Measurements from ENCODE around the gene LRMDA.

Gene LRMDA

GRCh38 chr10:76398043-76398710 lies 966.8 kb downstream of the LRMDA start:
- H3K9me3 ChIP-seq (ENCODE audit: insufficient read depth, low read depth, low read length) = no peaks in the 10 kb centered on the region
- H3K36me3 ChIP-seq (ENCODE audit: insufficient read depth, low read depth, low read length) = no peaks in the 10 kb centered on the region
- H3K4me1 ChIP-seq (ENCODE audit: insufficient read depth, low read length) = peaks cover 4% of the 10 kb centered on the region
- H3K27ac ChIP-seq (ENCODE audit: low read length) = no peak overlapping the region
- no peak overlapping the region for H3K4me3 ChIP-seq (ENCODE audit: low read length)
- no peaks in the 10 kb centered on the region for H3K27me3 ChIP-seq (ENCODE audit: insufficient read depth, low read length)
- no peak overlapping the region for H3K9ac ChIP-seq (ENCODE audit: low read depth, low read length)

DNA sequence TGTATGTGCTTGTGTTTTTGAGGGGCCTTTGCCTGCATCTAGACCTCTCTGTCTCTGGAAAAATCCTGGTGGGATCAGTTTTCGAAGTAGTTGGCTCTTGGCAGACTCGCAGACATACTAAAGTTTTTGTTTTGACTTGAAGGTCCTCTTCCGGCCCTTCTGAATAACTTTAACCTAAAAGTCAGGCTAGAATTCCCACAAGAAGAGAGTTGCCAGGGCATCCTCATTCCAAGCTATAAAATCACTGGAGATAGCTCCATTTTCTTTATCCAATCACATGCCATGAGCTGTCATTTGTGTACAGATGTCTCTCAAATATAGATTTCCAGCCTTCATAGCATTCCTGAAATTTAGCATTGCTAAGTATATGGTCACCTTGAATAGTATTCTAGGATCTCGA lies 967.8 kb downstream of the LRMDA start:
- Histone ChIP-seq H3K9me3 (ENCODE audit: insufficient read depth, low read depth, low read length) (no peaks in the 10 kb centered on the region), H3K4me1 (ENCODE audit: insufficient read depth, low read length) (peaks cover 4% of the 10 kb centered on the region), H3K27ac (ENCODE audit: low read length) (no peak overlapping the region), H3K27me3 (ENCODE audit: insufficient read depth, low read length) (no peaks in the 10 kb centered on the region), H3K9ac (ENCODE audit: low read depth, low read length) (no peak overlapping the region), H3K36me3 (ENCODE audit: insufficient read depth, low read depth, low read length) (no peaks in the 10 kb centered on the region), H3K4me3 (ENCODE audit: low read length) (no peak overlapping the region)

DNA sequence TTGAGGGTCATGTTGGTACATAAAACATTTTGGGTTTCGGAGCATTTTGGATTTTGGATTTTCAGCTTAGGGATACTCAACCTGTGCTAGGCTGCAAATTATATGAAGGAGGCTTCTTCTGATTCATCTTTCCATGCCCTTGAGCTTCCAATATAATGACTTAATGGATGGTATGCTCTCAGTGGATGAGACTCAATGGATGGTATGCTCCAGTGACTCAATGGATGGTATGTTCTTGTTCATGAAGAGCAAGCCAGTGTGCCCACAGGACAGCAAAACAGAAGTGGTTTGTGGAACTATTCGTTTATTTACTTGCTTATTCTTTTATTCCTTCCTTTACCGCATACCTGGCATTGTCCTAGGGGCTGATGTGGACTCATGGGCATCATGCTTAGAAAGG lies 969.6 kb downstream of the LRMDA start:
- Histone ChIP-seq H3K27ac (ENCODE audit: low read length) (no peak overlapping the region), H3K4me3 (ENCODE audit: low read length) (no peak overlapping the region), H3K27me3 (ENCODE audit: insufficient read depth, low read length) (no peaks in the 10 kb centered on the region), H3K9me3 (ENCODE audit: insufficient read depth, low read depth, low read length) (peaks cover 5% of the 10 kb centered on the region), H3K9ac (ENCODE audit: low read depth, low read length) (no peak overlapping the region), H3K36me3 (ENCODE audit: insufficient read depth, low read depth, low read length) (no peaks in the 10 kb centered on the region), H3K4me1 (ENCODE audit: insufficient read depth, low read length) (peaks cover 4% of the 10 kb centered on the region)

DNA sequence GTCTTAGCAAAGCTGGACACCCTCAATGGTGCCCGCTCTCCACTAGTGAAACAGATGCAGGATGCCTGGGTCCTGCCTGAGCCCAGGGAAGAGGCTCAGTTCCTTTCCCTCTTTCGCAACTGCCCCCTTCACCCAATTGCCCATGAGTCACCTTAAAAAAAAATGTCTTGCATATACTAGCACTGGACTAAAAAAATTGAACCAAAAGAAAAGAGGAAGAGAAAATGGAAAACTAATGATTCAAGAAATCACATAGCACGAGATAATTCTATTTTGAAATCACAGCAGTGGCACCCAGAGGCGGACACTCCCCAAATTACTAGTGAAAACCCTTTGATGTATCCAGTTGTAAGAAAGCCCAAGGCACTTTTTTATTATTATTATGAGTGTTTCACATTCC lies 972.5 kb downstream of the LRMDA start:
- no peaks in the 10 kb centered on the region for H3K4me1 ChIP-seq (ENCODE audit: insufficient read depth, low read length)
- H3K36me3 ChIP-seq (ENCODE audit: insufficient read depth, low read depth, low read length) = no peaks in the 10 kb centered on the region
- no peak overlapping the region for H3K9ac ChIP-seq (ENCODE audit: low read depth, low read length)
- no peaks in the 10 kb centered on the region for H3K27me3 ChIP-seq (ENCODE audit: insufficient read depth, low read length)
- H3K27ac ChIP-seq (ENCODE audit: low read length) = no peak overlapping the region
- peaks cover 5% of the 10 kb centered on the region for H3K9me3 ChIP-seq (ENCODE audit: insufficient read depth, low read depth, low read length)
- H3K4me3 ChIP-seq (ENCODE audit: low read length) = no peak overlapping the region

GRCh38 chr10:76404531-76404930 lies 973.1 kb downstream of the LRMDA start:
- Histone ChIP-seq H3K4me3 (ENCODE audit: low read length) (no peak overlapping the region), H3K9ac (ENCODE audit: low read depth, low read length) (no peak overlapping the region)

GRCh38 chr10:76405922-76406321 lies 974.5 kb downstream of the LRMDA start:
- Histone ChIP-seq H3K9ac (ENCODE audit: low read depth, low read length) (no peak overlapping the region), H3K4me3 (ENCODE audit: low read length) (no peak overlapping the region), H3K27ac (ENCODE audit: low read length) (no peak overlapping the region), H3K27me3 (ENCODE audit: insufficient read depth, low read length) (no peaks in the 10 kb centered on the region), H3K9me3 (ENCODE audit: insufficient read depth, low read depth, low read length) (peaks cover 5% of the 10 kb centered on the region), H3K36me3 (ENCODE audit: insufficient read depth, low read depth, low read length) (no peaks in the 10 kb centered on the region), H3K4me1 (ENCODE audit: insufficient read depth, low read length) (no peaks in the 10 kb centered on the region)

More at GRCh38 chr10:76404531-76404930, 973.1 kb downstream of the LRMDA start:
- Histone ChIP-seq H3K9me3 (ENCODE audit: insufficient read depth, low read depth, low read length) (peaks cover 5% of the 10 kb centered on the region), H3K27ac (ENCODE audit: low read length) (no peak overlapping the region), H3K27me3 (ENCODE audit: insufficient read depth, low read length) (no peaks in the 10 kb centered on the region), H3K36me3 (ENCODE audit: insufficient read depth, low read depth, low read length) (no peaks in the 10 kb centered on the region), H3K4me1 (ENCODE audit: insufficient read depth, low read length) (no peaks in the 10 kb centered on the region)

- Histone ChIP-seq H3K36me3 (ENCODE audit: insufficient read depth, low read depth, low read length) (no peaks in the 10 kb centered on the region), H3K27ac (ENCODE audit: low read length) (no peak overlapping the region), H3K4me3 (ENCODE audit: low read length) (no peak overlapping the region), H3K4me1 (ENCODE audit: insufficient read depth, low read length) (no peaks in the 10 kb centered on the region), H3K9ac (ENCODE audit: low read depth, low read length) (no peak overlapping the region), H3K9me3 (ENCODE audit: insufficient read depth, low read depth, low read length) (peaks cover 5% of the 10 kb centered on the region), H3K27me3 (ENCODE audit: insufficient read depth, low read length) (no peaks in the 10 kb centered on the region)
Observed at GRCh38 chr10:76408646-76409045, 977.2 kb downstream of the LRMDA start.

DNA sequence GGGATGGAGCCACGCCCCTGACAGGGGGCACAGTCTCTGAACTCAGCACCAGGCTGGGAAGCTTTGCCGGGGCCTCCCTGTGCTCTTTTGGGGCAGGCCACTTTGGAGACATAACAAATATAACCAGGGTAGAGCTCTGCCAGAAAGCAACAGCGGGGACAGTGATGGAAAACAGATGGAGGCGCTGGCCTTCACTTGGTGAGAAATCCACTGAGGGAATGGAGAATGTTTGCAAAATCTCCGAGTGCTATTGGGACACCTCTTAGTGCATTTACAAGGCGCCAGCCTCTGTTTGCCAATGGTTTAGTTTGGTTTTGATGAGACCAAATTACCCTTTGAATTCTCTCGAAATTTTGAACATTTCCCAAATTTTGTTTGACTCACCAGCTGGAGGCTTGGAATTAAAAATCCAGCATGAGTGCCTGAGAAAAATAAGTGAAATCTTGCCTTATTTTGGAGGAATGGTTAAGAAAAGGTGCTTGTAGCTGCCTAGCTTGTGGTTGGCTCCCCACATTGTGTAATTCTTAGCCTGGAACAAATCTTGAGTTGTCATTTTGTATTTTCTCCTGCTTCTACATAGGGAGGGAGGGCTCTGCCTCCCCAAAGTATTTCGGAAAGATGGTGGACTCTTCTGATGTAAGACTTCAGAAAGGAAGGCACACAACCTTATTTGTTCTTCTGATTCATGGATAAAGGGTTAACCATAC lies 980.5 kb downstream of the LRMDA start:
- Histone ChIP-seq H3K9me3 (ENCODE audit: insufficient read depth, low read depth, low read length) (no peaks in the 10 kb centered on the region), H3K4me3 (ENCODE audit: low read length) (no peak overlapping the region), H3K27ac (ENCODE audit: low read length) (no peak overlapping the region), H3K4me1 (ENCODE audit: insufficient read depth, low read length) (no peaks in the 10 kb centered on the region), H3K27me3 (ENCODE audit: insufficient read depth, low read length) (no peaks in the 10 kb centered on the region), H3K9ac (ENCODE audit: low read depth, low read length) (no peak overlapping the region), H3K36me3 (ENCODE audit: insufficient read depth, low read depth, low read length) (no peaks in the 10 kb centered on the region)

DNA sequence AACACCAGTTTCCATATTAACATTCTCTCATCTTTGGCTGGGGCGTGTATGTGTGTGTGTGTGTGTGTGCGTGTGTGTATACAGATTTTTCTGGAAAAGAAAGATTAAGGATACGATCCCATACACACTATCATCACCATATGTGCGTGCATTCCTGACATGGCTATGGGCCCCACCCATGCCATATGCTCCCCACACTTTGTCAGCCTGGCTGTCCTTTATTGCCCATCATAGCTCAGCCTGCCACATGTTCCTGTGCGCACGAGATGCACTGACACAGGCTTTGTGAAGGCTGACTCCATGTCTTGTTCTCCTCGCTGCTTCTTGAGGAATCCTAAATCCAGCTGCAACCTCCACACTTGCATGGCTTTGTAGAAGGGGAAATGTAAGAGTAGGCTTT lies 984.1 kb downstream of the LRMDA start:
- Histone ChIP-seq H3K4me3 (ENCODE audit: low read length) (no peak overlapping the region), H3K4me1 (ENCODE audit: insufficient read depth, low read length) (no peaks in the 10 kb centered on the region), H3K36me3 (ENCODE audit: insufficient read depth, low read depth, low read length) (no peaks in the 10 kb centered on the region), H3K27me3 (ENCODE audit: insufficient read depth, low read length) (no peaks in the 10 kb centered on the region), H3K9ac (ENCODE audit: low read depth, low read length) (no peak overlapping the region), H3K9me3 (ENCODE audit: insufficient read depth, low read depth, low read length) (no peaks in the 10 kb centered on the region), H3K27ac (ENCODE audit: low read length) (no peak overlapping the region)

- Histone ChIP-seq H3K9me3 (ENCODE audit: insufficient read depth, low read depth, low read length) (no peaks in the 10 kb centered on the region), H3K4me3 (ENCODE audit: low read length) (no peak overlapping the region), H3K36me3 (ENCODE audit: insufficient read depth, low read depth, low read length) (no peaks in the 10 kb centered on the region), H3K27ac (ENCODE audit: low read length) (no peak overlapping the region), H3K27me3 (ENCODE audit: insufficient read depth, low read length) (no peaks in the 10 kb centered on the region), H3K4me1 (ENCODE audit: insufficient read depth, low read length) (no peaks in the 10 kb centered on the region), H3K9ac (ENCODE audit: low read depth, low read length) (no peak overlapping the region)
Observed at GRCh38 chr10:76416642-76417041, 985.2 kb downstream of the LRMDA start.

GRCh38 chr10:76420725-76421124 lies 989.3 kb downstream of the LRMDA start:
- no peaks in the 10 kb centered on the region for H3K36me3 ChIP-seq (ENCODE audit: insufficient read depth, low read depth, low read length)
- no peaks in the 10 kb centered on the region for H3K4me1 ChIP-seq (ENCODE audit: insufficient read depth, low read length)
- H3K27ac ChIP-seq (ENCODE audit: low read length) = no peak overlapping the region
- no peaks in the 10 kb centered on the region for H3K27me3 ChIP-seq (ENCODE audit: insufficient read depth, low read length)
- no peaks in the 10 kb centered on the region for H3K9me3 ChIP-seq (ENCODE audit: insufficient read depth, low read depth, low read length)
- H3K9ac ChIP-seq (ENCODE audit: low read depth, low read length) = no peak overlapping the region
- H3K4me3 ChIP-seq (ENCODE audit: low read length) = no peak overlapping the region

- Histone ChIP-seq H3K4me1 (ENCODE audit: insufficient read depth, low read length) (no peaks in the 10 kb centered on the region), H3K9ac (ENCODE audit: low read depth, low read length) (no peak overlapping the region), H3K4me3 (ENCODE audit: low read length) (no peak overlapping the region), H3K36me3 (ENCODE audit: insufficient read depth, low read depth, low read length) (no peaks in the 10 kb centered on the region), H3K27me3 (ENCODE audit: insufficient read depth, low read length) (no peaks in the 10 kb centered on the region), H3K9me3 (ENCODE audit: insufficient read depth, low read depth, low read length) (no peaks in the 10 kb centered on the region), H3K27ac (ENCODE audit: low read length) (no peak overlapping the region)
Observed at GRCh38 chr10:76422769-76423168, 991.3 kb downstream of the LRMDA start.

Data from iPS-20b (cell line).